MG63 (cell line): ENCODE results near the gene INHBC. TPM values are rescaled to one million over a fixed set of nuclear protein-coding genes. Genes with fewer than 3 reads are reported as not detected.

ENCODE experiments used
- total RNA-seq: library from RNA; depleted of rRNA; stranded (reverse); fragments of >200 nt; shearing (Covaris generic); gene quantifications from 2 replicates; pipeline ENCODE4 v1.2.3, GENCODE V29; 2014; ENCODE audit warnings: low replicate concordance; rRNA removed

Gene INHBC
- total RNA-seq, 1 experiment from 2014 or later: not detected

Other genes with a start within 250 kb of the INHBC start
- gene NXPH4, start 218.0 kb upstream of the INHBC start, total RNA-seq: 1.2 TPM in 1 of 2 replicates, not detected in the other
- 232 and 343 TPM in 2 replicates for gene SHMT2, start 205.1 kb upstream of the INHBC start, total RNA-seq
- gene STAC3, start 183.6 kb upstream of the INHBC start, total RNA-seq: 0.86 TPM in 1 of 2 replicates, not detected in the other
- 8.2 and 8.7 TPM in 2 replicates for gene R3HDM2, start 3.7 kb upstream of the INHBC start, total RNA-seq
- 3.5 and 7.4 TPM in 2 replicates for gene INHBE, start 20.5 kb downstream of the INHBC start, total RNA-seq
- gene GLI1, start 25.0 kb downstream of the INHBC start, total RNA-seq: 0.03 TPM in 1 of 2 replicates, not detected in the other
- gene ARHGAP9, start 45.1 kb downstream of the INHBC start, total RNA-seq: not detected in 2 replicates
- gene MARS1, start 53.3 kb downstream of the INHBC start, total RNA-seq: 245 and 285 TPM in 2 replicates
- gene DDIT3, start 85.7 kb downstream of the INHBC start, total RNA-seq: 9.9 and 17.1 TPM in 2 replicates
- 0.07 and 3.0 TPM in 2 replicates for gene MBD6, start 88.0 kb downstream of the INHBC start, total RNA-seq
- 158 and 249 TPM in 2 replicates for gene DCTN2, start 112.4 kb downstream of the INHBC start, total RNA-seq
- gene KIF5A, start 115.3 kb downstream of the INHBC start, total RNA-seq: not detected in 2 replicates
- 16.3 and 98.3 TPM in 2 replicates for gene PIP4K2C, start 156.4 kb downstream of the INHBC start, total RNA-seq
- 0.20 and 0.52 TPM in 2 replicates for gene DTX3, start 170.0 kb downstream of the INHBC start, total RNA-seq
- gene ARHGEF25, start 176.7 kb downstream of the INHBC start, total RNA-seq: 17.0 and 17.4 TPM in 2 replicates
- 8.9 and 13.9 TPM in 2 replicates for gene B4GALNT1, start 198.4 kb downstream of the INHBC start, total RNA-seq